Adipose tissue (tissue), 3 donors: ENCODE results near the gene PRICKLE1. TPM values are rescaled to one million over a fixed set of nuclear protein-coding genes. Genes with fewer than 3 reads are reported as not detected.

Experiments used
- H3K27ac ChIP-seq: one replicate; pipeline ENCODE4 v1.5.1; 2013; ENCODE audit warnings: low read depth, low read length
- WGBS, 3 donors: extraction: QIAGEN DNeasy Blood & Tissue Kit; methylation state at CpG; one replicate each; pipeline ENCODE4 v1.1.7; 2013; 5-methylcytosine and 5-hydroxymethylcytosine counted together
- polyA plus RNA-seq, 3 donors: library from polyadenylated mRNA; stranded (reverse); fragments of 200-250 nt; gene quantifications; one replicate each; pipeline ENCODE4 v1.2.3, GENCODE V29; 2013
- donor health status: healthy with polysubstance abuse.
- donor health status: Bipolar disorder and iron deficiency.
- donor health status: healthy.

The PRICKLE1 gene
- polyA plus RNA-seq, 3 donors: 1.1 to 8.2 (median 3.4) TPM

- WGBS, 3 donors: 88 to 92% (median 88%) methylated on average over 1 of the region's 1 CpG
Observed at GRCh38 chr12:42511656-42512055, 77.9 kb downstream of the PRICKLE1 start.

GRCh38 chr12:42510823-42511222 is 78.7 kb downstream of the PRICKLE1 start:
- no peak overlapping the region for H3K27ac ChIP-seq

More at GRCh38 chr12:42511656-42512055, 77.9 kb downstream of the PRICKLE1 start:
- H3K27ac ChIP-seq: no peak overlapping the region

- 59 to 77% (median 72%) methylated on average over 5 of the region's 5 CpGs for WGBS, 3 donors
- no peak overlapping the region for H3K27ac ChIP-seq
Observed at GRCh38 chr12:42508913-42509460, 80.6 kb downstream of the PRICKLE1 start.

- no peak overlapping the region for H3K27ac ChIP-seq
- 62 to 93% (median 87%) methylated on average over 3 of the region's 3 CpGs for WGBS, 3 donors
Observed at GRCh38 chr12:42507565-42507964, 82.0 kb downstream of the PRICKLE1 start.

- WGBS, 3 donors: 72 to 92% (median 88%) methylated on average over 4 of the region's 4 CpGs
- H3K27ac ChIP-seq: no peak overlapping the region
Observed at GRCh38 chr12:42507081-42507480, 82.5 kb downstream of the PRICKLE1 start.

- no peak overlapping the region for H3K27ac ChIP-seq
Observed at GRCh38 chr12:42504049-42504448, 85.5 kb downstream of the PRICKLE1 start.

GRCh38 chr12:42502682-42503081 is 86.9 kb downstream of the PRICKLE1 start:
- WGBS, 3 donors: 62 to 83% (median 75%) methylated on average over 6 of the region's 6 CpGs
- H3K27ac ChIP-seq: no peak overlapping the region

More at GRCh38 chr12:42504049-42504448, 85.5 kb downstream of the PRICKLE1 start:
- WGBS, 3 donors: 46 to 69% (median 68%) methylated on average over 5 of the region's 5 CpGs

- no peak overlapping the region for H3K27ac ChIP-seq
- 89 to 94% (median 93%) methylated on average over 3 of the region's 3 CpGs for WGBS, 3 donors
Observed at GRCh38 chr12:42498549-42499247, 90.8 kb downstream of the PRICKLE1 start.

- H3K27ac ChIP-seq: no peak overlapping the region
- 93 to 100% (median 96%) methylated on average over 4 of the region's 4 CpGs for WGBS, 3 donors
Observed at GRCh38 chr12:42496886-42497285, 92.7 kb downstream of the PRICKLE1 start.

- 92 to 97% (median 96%) methylated on average over 4 of the region's 4 CpGs for WGBS, 3 donors
Observed at GRCh38 chr12:42495244-42495643, 94.3 kb downstream of the PRICKLE1 start.

GRCh38 chr12:42492267-42492666 is 97.3 kb downstream of the PRICKLE1 start:
- no peak overlapping the region for H3K27ac ChIP-seq
- WGBS, 3 donors: 72 to 85% (median 81%) methylated on average over 1 of the region's 1 CpG

More at GRCh38 chr12:42495244-42495643, 94.3 kb downstream of the PRICKLE1 start:
- no peak overlapping the region for H3K27ac ChIP-seq

GRCh38 chr12:42490261-42490842 is 99.2 kb downstream of the PRICKLE1 start:
- H3K27ac ChIP-seq: no peak overlapping the region
- WGBS, 3 donors: 90 to 95% (median 92%) methylated on average over 5 of the region's 5 CpGs

GRCh38 chr12:42486407-42486806 is 103.1 kb downstream of the PRICKLE1 start:
- H3K27ac ChIP-seq: no peak overlapping the region
- 51 to 87% (median 74%) methylated on average over 2 of the region's 2 CpGs for WGBS, 3 donors

GRCh38 chr12:42485823-42486222 is 103.7 kb downstream of the PRICKLE1 start:
- H3K27ac ChIP-seq: no peak overlapping the region
- 76 to 94% (median 91%) methylated on average over 3 of the region's 3 CpGs for WGBS, 3 donors

- WGBS, 3 donors: 46 to 56% (median 56%) methylated on average over 3 of the region's 3 CpGs
- no peak overlapping the region for H3K27ac ChIP-seq
Observed at GRCh38 chr12:42484996-42485395, 104.5 kb downstream of the PRICKLE1 start.

- 1 to 2% (median 1%) methylated on average over 23 to 30 of the region's 30 CpGs for WGBS, 3 donors
- no peak overlapping the region for H3K27ac ChIP-seq
Observed at GRCh38 chr12:42483521-42483790, 106.1 kb downstream of the PRICKLE1 start.

GRCh38 chr12:42482748-42483520 is 106.6 kb downstream of the PRICKLE1 start:
- WGBS, 3 donors: 0 to 1% (median 1%) methylated on average over 68 to 83 of the region's 83 CpGs
- no peak overlapping the region for H3K27ac ChIP-seq

- no peak overlapping the region for H3K27ac ChIP-seq
- WGBS, 3 donors: 22 to 37% (median 29%) methylated on average over 18 of the region's 18 CpGs
Observed at GRCh38 chr12:42482041-42482747, 107.4 kb downstream of the PRICKLE1 start.

- no peak overlapping the region for H3K27ac ChIP-seq
- 71 to 93% (median 79%) methylated on average over 1 of the region's 1 CpG for whole genome bisulfite sequencing, 3 donors
Observed at GRCh38 chr12:42481368-42481767, 108.2 kb downstream of the PRICKLE1 start.
